Thymus (tissue), 11 donors: ENCODE data around the gene ZSCAN29. TPM values are rescaled to one million over a fixed set of nuclear protein-coding genes. Genes with fewer than 3 reads are reported as not detected.

Experiments
- DNase-seq, 9 donors: peaks; one replicate each; pipeline ENCODE4 v3.0.0-alpha.2; 2013; ENCODE audit warnings: low spot score in 9 of 9, low read depth in 6 of 9, missing footprints in 1 of 9
- H3K27ac ChIP-seq, 2 donors: one replicate each; pipeline ENCODE4 v1.5.1; 2013; ENCODE audit warnings: control low read depth in 1 of 2, low read depth in 1 of 2, low read length in 1 of 2, mild to moderate bottlenecking in 1 of 2, moderate library complexity in 1 of 2
- H3K27me3 ChIP-seq, 2 donors: one replicate each; pipeline ENCODE4 v1.5.1; 2013; ENCODE audit warnings: low read length in 1 of 2; ENCODE audit not compliant: control insufficient read depth in 2 of 2, insufficient read depth in 1 of 2
- H3K36me3 ChIP-seq, 2 donors: one replicate each; pipeline ENCODE4 v1.5.1; 2013; ENCODE audit warnings: low read length in 1 of 2, mild to moderate bottlenecking in 1 of 2, moderate library complexity in 1 of 2; ENCODE audit not compliant: control insufficient read depth in 2 of 2, insufficient read depth in 2 of 2
- H3K4me1 ChIP-seq, 2 donors: one replicate each; pipeline ENCODE4 v1.5.1; 2013; ENCODE audit warnings: low read length in 2 of 2; ENCODE audit not compliant: control insufficient read depth in 2 of 2, insufficient read depth in 2 of 2
- H3K4me3 ChIP-seq, 2 donors: one replicate each; pipeline ENCODE4 v1.5.1; 2013; ENCODE audit warnings: low read length in 2 of 2, control low read depth in 1 of 2, mild to moderate bottlenecking in 1 of 2
- H3K9me3 ChIP-seq, 2 donors: one replicate each; pipeline ENCODE4 v1.5.1; 2013; ENCODE audit warnings: low read length in 1 of 2, mild to moderate bottlenecking in 1 of 2; ENCODE audit not compliant: control insufficient read depth in 2 of 2, insufficient read depth in 1 of 2
- WGBS: extraction: QIAGEN DNeasy Blood & Tissue Kit; methylation state at CpG from one replicate; pipeline ENCODE4 v1.1.7; 2013; 5-methylcytosine and 5-hydroxymethylcytosine counted together
- polyA plus RNA-seq: library from polyadenylated mRNA; stranded (reverse); fragments of 200-250 nt; gene quantifications from one replicate; pipeline ENCODE4 v1.2.3, GENCODE V29; 2013
- total RNA-seq: library from RNA; stranded (reverse); fragments of 120-200 nt; gene quantifications from one replicate; pipeline ENCODE4 v1.2.4, GENCODE V29; 2013
- donor health status: healthy.

The ZSCAN29 gene
- total and polyA plus RNA-seq, 2 donors = 7.8 to 17.2 TPM

GRCh38 chr15:43329217-43329959 is 41.5 kb downstream of the ZSCAN29 start:
- Histone ChIP-seq H3K4me1 (peaks cover 19 to 22% of the 10 kb centered on the region in 2 donors), H3K27ac (peak overlapping the region; percentile 97), H3K27me3 (peaks cover 0 to 3% of the 10 kb centered on the region in 2 donors), H3K36me3 (peaks cover 0 to 2% of the 10 kb centered on the region in 2 donors), H3K4me3 (peak overlapping the region; percentile 65 to 74), H3K9me3 (peaks cover 0 to 7% of the 10 kb centered on the region in 2 donors)
- peak in 2 of 9 donors; percentile 3 to 7 for DNase-seq
- 37% methylated on average over 38 of the region's 38 CpGs for WGBS

- 90% methylated on average over 6 of the region's 6 CpGs for whole genome bisulfite sequencing
- peaks cover 0 to 4% of the 10 kb centered on the region in 2 donors for H3K27me3 ChIP-seq
- DNase-seq = peak in 1 of 9 donors; percentile 5
- peaks cover 0 to 2% of the 10 kb centered on the region in 2 donors for H3K36me3 ChIP-seq
- no peak overlapping the region for H3K27ac ChIP-seq
- peaks cover 0 to 7% of the 10 kb centered on the region in 2 donors for H3K9me3 ChIP-seq
- no peak overlapping the region for H3K4me3 ChIP-seq
- H3K4me1 ChIP-seq = peaks cover 15% of the 10 kb centered on the region in 2 donors
These were observed 45.7 kb downstream of the ZSCAN29 start for GRCh38 chr15:43325039-43325684.

- Histone ChIP-seq H3K27me3 (peaks cover 0 to 4% of the 10 kb centered on the region in 2 donors), H3K4me3 (no peak overlapping the region), H3K4me1 (no peaks in the 10 kb centered on the region), H3K9me3 (no peaks in the 10 kb centered on the region), H3K36me3 (no peaks in the 10 kb centered on the region), H3K27ac (no peak overlapping the region)
- 97% methylated on average over 4 of the region's 4 CpGs for WGBS
- DNase-seq = no peak
These were observed 51.7 kb downstream of the ZSCAN29 start for GRCh38 chr15:43318990-43319771.

GRCh38 chr15:43317566-43318184 is 53.2 kb downstream of the ZSCAN29 start:
- H3K27me3 ChIP-seq = peaks cover 0 to 6% of the 10 kb centered on the region in 2 donors
- no peaks in the 10 kb centered on the region for H3K9me3 ChIP-seq
- no peak overlapping the region for H3K27ac ChIP-seq
- H3K36me3 ChIP-seq = no peaks in the 10 kb centered on the region
- DNase-seq = no peak
- no peaks in the 10 kb centered on the region for H3K4me1 ChIP-seq
- WGBS = 90% methylated on average over 8 of the region's 8 CpGs
- H3K4me3 ChIP-seq = no peak overlapping the region

GRCh38 chr15:43316971-43317346 is 53.9 kb downstream of the ZSCAN29 start:
- H3K4me3 ChIP-seq = no peak overlapping the region
- H3K27me3 ChIP-seq = peaks cover 0 to 10% of the 10 kb centered on the region in 2 donors
- no peak overlapping the region for H3K27ac ChIP-seq
- WGBS = 100% methylated on average over 1 of the region's 1 CpG
- no peaks in the 10 kb centered on the region for H3K4me1 ChIP-seq
- H3K36me3 ChIP-seq = no peaks in the 10 kb centered on the region
- no peaks in the 10 kb centered on the region for H3K9me3 ChIP-seq
- DNase-seq = no peak

GRCh38 chr15:43316016-43316970 is 54.5 kb downstream of the ZSCAN29 start:
- H3K4me1 ChIP-seq = no peaks in the 10 kb centered on the region

GRCh38 chr15:43314171-43314570 is 56.7 kb downstream of the ZSCAN29 start:
- Histone ChIP-seq H3K27ac (no peak overlapping the region), H3K27me3 (peaks cover 0 to 11% of the 10 kb centered on the region in 2 donors), H3K36me3 (no peaks in the 10 kb centered on the region), H3K4me3 (no peak overlapping the region), H3K4me1 (no peaks in the 10 kb centered on the region), H3K9me3 (no peaks in the 10 kb centered on the region)
- WGBS = 96% methylated on average over 3 of the region's 3 CpGs
- DNase-seq = no peak

More at GRCh38 chr15:43316016-43316970, 54.5 kb downstream of the ZSCAN29 start:
- 76% methylated on average over 6 of the region's 6 CpGs for WGBS
- H3K27ac ChIP-seq = no peak overlapping the region
- no peak overlapping the region for H3K4me3 ChIP-seq
- DNase-seq = no peak
- no peaks in the 10 kb centered on the region for H3K36me3 ChIP-seq
- H3K27me3 ChIP-seq = peaks cover 0 to 10% of the 10 kb centered on the region in 2 donors
- H3K9me3 ChIP-seq = no peaks in the 10 kb centered on the region

GRCh38 chr15:43312378-43312777 is 58.5 kb downstream of the ZSCAN29 start:
- Histone ChIP-seq H3K27ac (no peak overlapping the region), H3K36me3 (no peaks in the 10 kb centered on the region), H3K27me3 (peaks cover 0 to 18% of the 10 kb centered on the region in 2 donors), H3K4me3 (no peak overlapping the region), H3K4me1 (no peaks in the 10 kb centered on the region), H3K9me3 (no peaks in the 10 kb centered on the region)
- WGBS = 86% methylated on average over 4 of the region's 4 CpGs
- no peak for DNase-seq
